GM23338 (cell line): ENCODE data around the gene BCAS3. TPM values are rescaled to one million over a fixed set of nuclear protein-coding genes. Genes with fewer than 3 reads are reported as not detected.

Experiments used
- ATAC-seq: fragments of 200-7000 bp; cut with Tn5 transposase; 3 replicates; pipeline ENCODE4 v1.9.1; 2020
- DNase-seq: peaks from one replicate; pipeline ENCODE4 v3.0.0-alpha.2; 2015; ENCODE audit warnings: low spot score
- H2AFZ ChIP-seq: fragments of 200-600 bp; sonication (generic); 2 replicates; pipeline ENCODE4 v1.8.0; 2016; ENCODE audit warnings: antibody characterized with exemption, mild to moderate bottlenecking, moderate library complexity
- H3F3A ChIP-seq: fragments of 200-600 bp; sonication (generic); replicated peaks from 2 replicates; pipeline ENCODE4 v1.8.0; 2017; ENCODE audit warnings: antibody characterized with exemption, mixed run types, low read depth
- H3K27ac ChIP-seq: fragments of 200-600 bp; sonication (generic); 2 replicates; pipeline ENCODE4 v1.6.1; 2016; ENCODE audit warnings: low read depth
- H3K27me3 ChIP-seq: fragments of 200-600 bp; sonication (generic); 2 replicates; pipeline ENCODE4 v1.8.0; 2016; ENCODE audit warnings: mild to moderate bottlenecking, mixed run types, moderate library complexity; ENCODE audit not compliant: insufficient read depth
- H3K36me3 ChIP-seq: fragments of 200-600 bp; sonication (generic); 2 replicates; pipeline ENCODE4 v1.8.0; 2016; ENCODE audit warnings: mild to moderate bottlenecking; ENCODE audit not compliant: insufficient read depth
- H3K4me1 ChIP-seq: fragments of 200-600 bp; sonication (generic); 2 replicates; pipeline ENCODE4 v1.8.0; 2016; ENCODE audit warnings: mild to moderate bottlenecking, moderate library complexity; ENCODE audit not compliant: insufficient read depth
- H3K4me2 ChIP-seq: fragments of 200-600 bp; sonication (generic); 2 replicates; pipeline ENCODE4 v1.7.1; 2017; ENCODE audit warnings: mixed run types
- H3K4me3 ChIP-seq: fragments of 200-600 bp; sonication (generic); 2 replicates; pipeline ENCODE4 v1.6.1; 2016; ENCODE audit warnings: mixed run types
- H3K79me2 ChIP-seq: fragments of 200-600 bp; sonication (generic); replicated peaks from 2 replicates; pipeline ENCODE4 v1.8.0; 2017; ENCODE audit warnings: mild to moderate bottlenecking; ENCODE audit not compliant: insufficient read depth
- H3K9me2 ChIP-seq: fragments of 200-600 bp; sonication (generic); 2 replicates; pipeline ENCODE4 v1.8.0; 2017; ENCODE audit not compliant: insufficient read depth
- H4K20me1 ChIP-seq: fragments of 200-600 bp; sonication (generic); replicated peaks from 2 replicates; pipeline ENCODE4 v1.8.0; 2017; ENCODE audit warnings: mild to moderate bottlenecking; ENCODE audit not compliant: insufficient read depth
- H3K27ac Mint-ChIP-seq: 2 replicates; pipeline ENCODE4 v1.8.0; 2020; ENCODE audit warnings: inconsistent platforms, mild to moderate bottlenecking, moderate library complexity, mixed read lengths
- H3K27me3 Mint-ChIP-seq: 3 replicates; pipeline ENCODE4 v1.8.0; 2022; ENCODE audit warnings: low read depth, mild to moderate bottlenecking, moderate library complexity, mixed read lengths, inconsistent platforms; ENCODE audit not compliant: insufficient read depth, poor library complexity
- H3K36me3 Mint-ChIP-seq: 3 replicates; pipeline ENCODE4 v1.8.0; 2021; ENCODE audit warnings: low read depth, mild to moderate bottlenecking, inconsistent platforms, moderate library complexity, mixed read lengths
- H3K4me1 Mint-ChIP-seq: 3 replicates; pipeline ENCODE4 v1.8.0; 2020; ENCODE audit warnings: mild to moderate bottlenecking, inconsistent platforms, mixed read lengths
- H3K4me3 Mint-ChIP-seq: 3 replicates; pipeline ENCODE4 v1.8.0; 2021; ENCODE audit warnings: moderate library complexity, mild to moderate bottlenecking, inconsistent platforms, mixed read lengths
- H3K9me3 Mint-ChIP-seq: 3 replicates; pipeline ENCODE4 v1.8.0; 2020; ENCODE audit warnings: moderate library complexity, mild to moderate bottlenecking, inconsistent platforms, mixed read lengths
- CREB1 ChIP-seq: fragments of 250-450 bp; sonication (Bioruptor Pico); IDR thresholded peaks from 2 replicates; pipeline ENCODE4 v1.5.0; 2020; ENCODE audit warnings: low read depth, mild to moderate bottlenecking, moderate library complexity
- EZH2 ChIP-seq: fragments of 200-600 bp; sonication (generic); IDR thresholded peaks from one replicate; pipeline ENCODE4 v1.8.0; 2017; ENCODE audit warnings: antibody characterized with exemption, mild to moderate bottlenecking, low read depth; ENCODE audit not compliant: unreplicated experiment
- EZH2phosphoT487 ChIP-seq: fragments of 200-600 bp; sonication (generic); IDR thresholded peaks from one replicate; pipeline ENCODE4 v1.8.1; 2018; ENCODE audit warnings: antibody characterized with exemption; ENCODE audit not compliant: unreplicated experiment
- JUNB ChIP-seq: IDR thresholded peaks from one replicate; pipeline ENCODE4 v1.6.1; 2016; ENCODE audit warnings: antibody characterized with exemption; ENCODE audit not compliant: unreplicated experiment
- NANOG ChIP-seq: IDR thresholded peaks from 2 replicates; pipeline ENCODE4 v1.6.1; 2016; ENCODE audit warnings: antibody characterized with exemption, borderline replicate concordance
- POLR2AphosphoS5 ChIP-seq: IDR thresholded peaks from 2 replicates; pipeline ENCODE4 v1.6.1; 2016; ENCODE audit warnings: antibody characterized with exemption, low read depth
- STAT1 ChIP-seq: IDR thresholded peaks from one replicate; pipeline ENCODE4 v1.6.1; 2016; ENCODE audit warnings: antibody characterized with exemption; ENCODE audit not compliant: unreplicated experiment
- ZNF114 ChIP-seq: fragments of 250-450 bp; sonication (Bioruptor Pico); IDR thresholded peaks from 2 replicates; pipeline ENCODE4 v1.5.0; 2020; ENCODE audit warnings: mild to moderate bottlenecking, moderate library complexity
- ZNF331 ChIP-seq: fragments of 250-450 bp; sonication (Bioruptor Pico); IDR thresholded peaks from 2 replicates; pipeline ENCODE4 v1.5.0; 2020; ENCODE audit warnings: low read depth, mild to moderate bottlenecking, moderate library complexity
- polyA plus RNA-seq: library from polyadenylated mRNA; unstranded; fragments of >200 nt; fragmentation: Nextera tagmentation; extraction: Ambion mirVana; gene quantifications from 2 replicates; pipeline ENCODE4 v1.2.1, GENCODE V29; 2016
- total RNA-seq: library from RNA; depleted of rRNA; stranded (reverse); fragments of >200 nt; shearing (Covaris generic); gene quantifications from 2 replicates; pipeline ENCODE4 v1.2.3, GENCODE V29; 2014
- TF ChIP-seq, protein P1 (sequence below): IDR thresholded peaks from 2 replicates; pipeline ENCODE4 v1.6.1; 2016; ENCODE audit warnings: antibody characterized with exemption
- TF ChIP-seq, protein P2 (sequence below), 2 experiments: fragments of 200-600 bp in 1 of 2; sonication (generic) in 1 of 2; conservative IDR thresholded peaks; 2 replicates each; pipeline versions ENCODE4 v1.5.1 to v1.6.1; 2016 to 2017; ENCODE audit warnings: antibody characterized with exemption in 2 of 2, low read depth in 2 of 2, mild to moderate bottlenecking in 2 of 2, moderate library complexity in 1 of 2
- TF ChIP-seq, protein P3 (sequence below): fragments of 250-450 bp; sonication (Bioruptor Pico); IDR thresholded peaks from 2 replicates; pipeline ENCODE4 v1.5.0; 2020; ENCODE audit warnings: mild to moderate bottlenecking, moderate library complexity
- TF ChIP-seq, protein P4 (sequence below): IDR thresholded peaks from one replicate; pipeline ENCODE4 v1.6.1; 2018; ENCODE audit warnings: antibody characterized with exemption; ENCODE audit not compliant: unreplicated experiment

Gene BCAS3
- total and polyA plus RNA-seq, 2 experiments from 2014 or later = 8.2 to 28.0 TPM

DNA sequence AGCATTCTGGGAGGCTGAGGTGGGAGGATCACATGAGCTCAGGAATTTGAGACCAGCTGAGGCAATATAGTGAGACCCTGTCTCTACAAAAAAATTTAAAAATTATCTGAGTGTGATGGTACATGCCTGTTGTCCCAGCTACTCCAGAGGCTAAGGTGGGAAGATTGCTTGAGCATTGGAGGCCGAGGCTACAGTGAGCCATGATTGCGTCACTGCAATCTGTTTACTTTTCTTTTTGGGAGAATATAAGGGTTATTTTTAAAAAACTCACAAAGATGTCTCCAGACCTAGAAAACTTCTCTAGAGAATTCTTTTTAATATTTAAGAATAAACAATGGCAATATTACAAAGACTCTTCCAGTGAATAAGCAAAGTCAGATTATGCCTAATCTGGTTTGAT is 226.9 kb downstream of the BCAS3 start:
- H3K4me1 Mint-ChIP-seq = peaks cover 16% of the 10 kb centered on the region; the same call in 2 of the 3 replicates
- no peaks in the 10 kb centered on the region for H3K36me3 ChIP-seq
- no peak overlapping the region for H3K27ac ChIP-seq
- no peaks in the 10 kb centered on the region for H3K79me2 ChIP-seq
- no peaks in the 10 kb centered on the region for H3K9me3 Mint-ChIP-seq
- no peak for DNase-seq
- no peak overlapping the region for H3K4me2 ChIP-seq
- H3F3A ChIP-seq = no peaks in the 10 kb centered on the region
- H3K9me2 ChIP-seq = no peaks in the 10 kb centered on the region
- no peak for ATAC-seq
- H3K27me3 Mint-ChIP-seq = peaks cover 1% of the 10 kb centered on the region
- H3K4me3 ChIP-seq = no peak overlapping the region
- no peaks in the 10 kb centered on the region for H3K27me3 ChIP-seq
- no peaks in the 10 kb centered on the region for H3K36me3 Mint-ChIP-seq
- peaks cover 15% of the 10 kb centered on the region; the same call in 1 of the 2 replicates for H3K4me1 ChIP-seq
- H2AFZ ChIP-seq = no peak overlapping the region
- no peak overlapping the region for H3K27ac Mint-ChIP-seq
- no peaks in the 10 kb centered on the region for H4K20me1 ChIP-seq
- TF ChIP-seq, protein P1, sequence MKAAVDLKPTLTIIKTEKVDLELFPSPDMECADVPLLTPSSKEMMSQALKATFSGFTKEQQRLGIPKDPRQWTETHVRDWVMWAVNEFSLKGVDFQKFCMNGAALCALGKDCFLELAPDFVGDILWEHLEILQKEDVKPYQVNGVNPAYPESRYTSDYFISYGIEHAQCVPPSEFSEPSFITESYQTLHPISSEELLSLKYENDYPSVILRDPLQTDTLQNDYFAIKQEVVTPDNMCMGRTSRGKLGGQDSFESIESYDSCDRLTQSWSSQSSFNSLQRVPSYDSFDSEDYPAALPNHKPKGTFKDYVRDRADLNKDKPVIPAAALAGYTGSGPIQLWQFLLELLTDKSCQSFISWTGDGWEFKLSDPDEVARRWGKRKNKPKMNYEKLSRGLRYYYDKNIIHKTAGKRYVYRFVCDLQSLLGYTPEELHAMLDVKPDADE = no peak
- TF ChIP-seq, protein P2, sequence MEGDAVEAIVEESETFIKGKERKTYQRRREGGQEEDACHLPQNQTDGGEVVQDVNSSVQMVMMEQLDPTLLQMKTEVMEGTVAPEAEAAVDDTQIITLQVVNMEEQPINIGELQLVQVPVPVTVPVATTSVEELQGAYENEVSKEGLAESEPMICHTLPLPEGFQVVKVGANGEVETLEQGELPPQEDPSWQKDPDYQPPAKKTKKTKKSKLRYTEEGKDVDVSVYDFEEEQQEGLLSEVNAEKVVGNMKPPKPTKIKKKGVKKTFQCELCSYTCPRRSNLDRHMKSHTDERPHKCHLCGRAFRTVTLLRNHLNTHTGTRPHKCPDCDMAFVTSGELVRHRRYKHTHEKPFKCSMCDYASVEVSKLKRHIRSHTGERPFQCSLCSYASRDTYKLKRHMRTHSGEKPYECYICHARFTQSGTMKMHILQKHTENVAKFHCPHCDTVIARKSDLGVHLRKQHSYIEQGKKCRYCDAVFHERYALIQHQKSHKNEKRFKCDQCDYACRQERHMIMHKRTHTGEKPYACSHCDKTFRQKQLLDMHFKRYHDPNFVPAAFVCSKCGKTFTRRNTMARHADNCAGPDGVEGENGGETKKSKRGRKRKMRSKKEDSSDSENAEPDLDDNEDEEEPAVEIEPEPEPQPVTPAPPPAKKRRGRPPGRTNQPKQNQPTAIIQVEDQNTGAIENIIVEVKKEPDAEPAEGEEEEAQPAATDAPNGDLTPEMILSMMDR (conservative IDR thresholded peaks at IDR 0.05; ENCODE audit: low read depth in 2 of 2) = no peak
- TF ChIP-seq, protein P3, sequence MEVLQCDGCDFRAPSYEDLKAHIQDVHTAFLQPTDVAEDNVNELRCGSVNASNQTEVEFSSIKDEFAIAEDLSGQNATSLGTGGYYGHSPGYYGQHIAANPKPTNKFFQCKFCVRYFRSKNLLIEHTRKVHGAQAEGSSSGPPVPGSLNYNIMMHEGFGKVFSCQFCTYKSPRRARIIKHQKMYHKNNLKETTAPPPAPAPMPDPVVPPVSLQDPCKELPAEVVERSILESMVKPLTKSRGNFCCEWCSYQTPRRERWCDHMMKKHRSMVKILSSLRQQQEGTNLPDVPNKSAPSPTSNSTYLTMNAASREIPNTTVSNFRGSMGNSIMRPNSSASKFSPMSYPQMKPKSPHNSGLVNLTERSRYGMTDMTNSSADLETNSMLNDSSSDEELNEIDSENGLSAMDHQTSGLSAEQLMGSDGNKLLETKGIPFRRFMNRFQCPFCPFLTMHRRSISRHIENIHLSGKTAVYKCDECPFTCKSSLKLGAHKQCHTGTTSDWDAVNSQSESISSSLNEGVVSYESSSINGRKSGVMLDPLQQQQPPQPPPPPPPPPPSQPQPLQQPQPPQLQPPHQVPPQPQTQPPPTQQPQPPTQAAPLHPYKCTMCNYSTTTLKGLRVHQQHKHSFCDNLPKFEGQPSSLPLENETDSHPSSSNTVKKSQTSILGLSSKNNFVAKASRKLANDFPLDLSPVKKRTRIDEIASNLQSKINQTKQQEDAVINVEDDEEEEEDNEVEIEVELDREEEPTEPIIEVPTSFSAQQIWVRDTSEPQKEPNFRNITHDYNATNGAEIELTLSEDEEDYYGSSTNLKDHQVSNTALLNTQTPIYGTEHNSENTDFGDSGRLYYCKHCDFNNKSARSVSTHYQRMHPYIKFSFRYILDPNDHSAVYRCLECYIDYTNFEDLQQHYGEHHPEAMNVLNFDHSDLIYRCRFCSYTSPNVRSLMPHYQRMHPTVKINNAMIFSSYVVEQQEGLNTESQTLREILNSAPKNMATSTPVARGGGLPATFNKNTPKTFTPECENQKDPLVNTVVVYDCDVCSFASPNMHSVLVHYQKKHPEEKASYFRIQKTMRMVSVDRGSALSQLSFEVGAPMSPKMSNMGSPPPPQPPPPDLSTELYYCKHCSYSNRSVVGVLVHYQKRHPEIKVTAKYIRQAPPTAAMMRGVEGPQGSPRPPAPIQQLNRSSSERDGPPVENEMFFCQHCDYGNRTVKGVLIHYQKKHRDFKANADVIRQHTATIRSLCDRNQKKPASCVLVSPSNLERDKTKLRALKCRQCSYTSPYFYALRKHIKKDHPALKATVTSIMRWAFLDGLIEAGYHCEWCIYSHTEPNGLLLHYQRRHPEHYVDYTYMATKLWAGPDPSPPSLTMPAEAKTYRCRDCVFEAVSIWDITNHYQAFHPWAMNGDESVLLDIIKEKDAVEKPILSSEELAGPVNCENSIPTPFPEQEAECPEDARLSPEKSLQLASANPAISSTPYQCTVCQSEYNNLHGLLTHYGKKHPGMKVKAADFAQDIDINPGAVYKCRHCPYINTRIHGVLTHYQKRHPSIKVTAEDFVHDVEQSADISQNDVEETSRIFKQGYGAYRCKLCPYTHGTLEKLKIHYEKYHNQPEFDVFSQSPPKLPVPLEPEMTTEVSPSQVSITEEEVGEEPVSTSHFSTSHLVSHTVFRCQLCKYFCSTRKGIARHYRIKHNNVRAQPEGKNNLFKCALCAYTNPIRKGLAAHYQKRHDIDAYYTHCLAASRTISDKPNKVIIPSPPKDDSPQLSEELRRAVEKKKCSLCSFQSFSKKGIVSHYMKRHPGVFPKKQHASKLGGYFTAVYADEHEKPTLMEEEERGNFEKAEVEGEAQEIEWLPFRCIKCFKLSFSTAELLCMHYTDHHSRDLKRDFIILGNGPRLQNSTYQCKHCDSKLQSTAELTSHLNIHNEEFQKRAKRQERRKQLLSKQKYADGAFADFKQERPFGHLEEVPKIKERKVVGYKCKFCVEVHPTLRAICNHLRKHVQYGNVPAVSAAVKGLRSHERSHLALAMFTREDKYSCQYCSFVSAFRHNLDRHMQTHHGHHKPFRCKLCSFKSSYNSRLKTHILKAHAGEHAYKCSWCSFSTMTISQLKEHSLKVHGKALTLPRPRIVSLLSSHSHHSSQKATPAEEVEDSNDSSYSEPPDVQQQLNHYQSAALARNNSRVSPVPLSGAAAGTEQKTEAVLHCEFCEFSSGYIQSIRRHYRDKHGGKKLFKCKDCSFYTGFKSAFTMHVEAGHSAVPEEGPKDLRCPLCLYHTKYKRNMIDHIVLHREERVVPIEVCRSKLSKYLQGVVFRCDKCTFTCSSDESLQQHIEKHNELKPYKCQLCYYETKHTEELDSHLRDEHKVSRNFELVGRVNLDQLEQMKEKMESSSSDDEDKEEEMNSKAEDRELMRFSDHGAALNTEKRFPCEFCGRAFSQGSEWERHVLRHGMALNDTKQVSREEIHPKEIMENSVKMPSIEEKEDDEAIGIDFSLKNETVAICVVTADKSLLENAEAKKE (CRISPR knock-in tag) = no peak
- TF ChIP-seq EZH2phosphoT487 (no peak), STAT1 (no peak), CREB1 (CRISPR knock-in tag) (no peak), JUNB (no peak), EZH2 (no peak), ZNF114 (CRISPR knock-in tag) (no peak), NANOG (no peak), POLR2AphosphoS5 (no peak), ZNF331 (no peak)
- TF ChIP-seq, protein P4, sequence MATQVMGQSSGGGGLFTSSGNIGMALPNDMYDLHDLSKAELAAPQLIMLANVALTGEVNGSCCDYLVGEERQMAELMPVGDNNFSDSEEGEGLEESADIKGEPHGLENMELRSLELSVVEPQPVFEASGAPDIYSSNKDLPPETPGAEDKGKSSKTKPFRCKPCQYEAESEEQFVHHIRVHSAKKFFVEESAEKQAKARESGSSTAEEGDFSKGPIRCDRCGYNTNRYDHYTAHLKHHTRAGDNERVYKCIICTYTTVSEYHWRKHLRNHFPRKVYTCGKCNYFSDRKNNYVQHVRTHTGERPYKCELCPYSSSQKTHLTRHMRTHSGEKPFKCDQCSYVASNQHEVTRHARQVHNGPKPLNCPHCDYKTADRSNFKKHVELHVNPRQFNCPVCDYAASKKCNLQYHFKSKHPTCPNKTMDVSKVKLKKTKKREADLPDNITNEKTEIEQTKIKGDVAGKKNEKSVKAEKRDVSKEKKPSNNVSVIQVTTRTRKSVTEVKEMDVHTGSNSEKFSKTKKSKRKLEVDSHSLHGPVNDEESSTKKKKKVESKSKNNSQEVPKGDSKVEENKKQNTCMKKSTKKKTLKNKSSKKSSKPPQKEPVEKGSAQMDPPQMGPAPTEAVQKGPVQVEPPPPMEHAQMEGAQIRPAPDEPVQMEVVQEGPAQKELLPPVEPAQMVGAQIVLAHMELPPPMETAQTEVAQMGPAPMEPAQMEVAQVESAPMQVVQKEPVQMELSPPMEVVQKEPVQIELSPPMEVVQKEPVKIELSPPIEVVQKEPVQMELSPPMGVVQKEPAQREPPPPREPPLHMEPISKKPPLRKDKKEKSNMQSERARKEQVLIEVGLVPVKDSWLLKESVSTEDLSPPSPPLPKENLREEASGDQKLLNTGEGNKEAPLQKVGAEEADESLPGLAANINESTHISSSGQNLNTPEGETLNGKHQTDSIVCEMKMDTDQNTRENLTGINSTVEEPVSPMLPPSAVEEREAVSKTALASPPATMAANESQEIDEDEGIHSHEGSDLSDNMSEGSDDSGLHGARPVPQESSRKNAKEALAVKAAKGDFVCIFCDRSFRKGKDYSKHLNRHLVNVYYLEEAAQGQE = no peak
- no peak overlapping the region for H3K4me3 Mint-ChIP-seq
